Uterus (tissue), 2 donors: Measurements from ENCODE around the gene LHX4.

Experiments used
- POLR2A ChIP-seq, 2 donors: fragments of 450-650 bp; IDR thresholded peaks; one replicate each; pipeline ENCODE4 v1.6.1; 2016; ENCODE audit warnings: antibody characterized with exemption in 2 of 2, mild to moderate bottlenecking in 1 of 2, moderate library complexity in 1 of 2
- TF ChIP-seq, protein P1 (sequence below), 4 experiments: fragments of 200-600 bp in 2 of 4; fragments of 450-650 bp in 2 of 4; sonication (generic) in 2 of 4; IDR thresholded peaks; one replicate each; pipeline ENCODE4 v1.5.1; 2016 to 2019; ENCODE audit warnings: antibody characterized with exemption in 4 of 4, mild to moderate bottlenecking in 2 of 4, moderate library complexity in 1 of 4

DNA sequence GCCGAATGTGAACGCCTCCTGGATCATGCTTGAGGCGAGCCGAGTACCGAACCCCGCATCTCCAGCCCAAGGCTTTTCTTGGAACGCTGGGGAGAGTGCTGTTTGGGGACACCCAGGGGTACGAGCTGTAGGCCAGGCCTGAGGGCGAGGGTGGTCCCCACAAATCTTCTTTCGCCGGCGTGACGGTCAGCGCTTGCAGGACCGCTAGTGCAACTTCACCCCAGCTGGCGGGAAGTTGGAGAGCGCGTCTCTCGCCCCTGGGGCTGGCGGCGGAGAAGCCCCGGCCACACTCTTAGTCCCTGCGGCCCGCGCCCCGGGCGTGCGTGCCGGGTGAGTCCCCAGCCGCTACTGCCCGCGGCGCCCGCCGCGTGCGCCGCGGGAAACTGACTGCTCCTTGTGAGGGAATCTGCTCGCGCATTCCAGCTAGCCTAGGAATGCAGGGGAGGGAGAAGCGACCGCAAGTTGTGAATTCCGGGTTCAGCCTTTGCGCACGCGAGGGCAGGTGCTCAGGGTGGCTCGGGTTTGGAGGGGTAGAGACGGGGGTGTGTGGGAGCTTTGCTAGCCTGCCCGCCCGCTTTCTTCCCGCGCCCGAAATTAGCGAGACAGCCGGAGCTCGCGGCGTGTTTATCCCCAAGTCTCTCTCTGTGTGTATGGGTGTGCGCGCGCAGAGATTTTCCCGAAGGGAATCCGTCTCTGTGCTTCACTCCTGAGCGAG is 884 bp downstream of the LHX4 start:
- TF ChIP-seq, protein P1, sequence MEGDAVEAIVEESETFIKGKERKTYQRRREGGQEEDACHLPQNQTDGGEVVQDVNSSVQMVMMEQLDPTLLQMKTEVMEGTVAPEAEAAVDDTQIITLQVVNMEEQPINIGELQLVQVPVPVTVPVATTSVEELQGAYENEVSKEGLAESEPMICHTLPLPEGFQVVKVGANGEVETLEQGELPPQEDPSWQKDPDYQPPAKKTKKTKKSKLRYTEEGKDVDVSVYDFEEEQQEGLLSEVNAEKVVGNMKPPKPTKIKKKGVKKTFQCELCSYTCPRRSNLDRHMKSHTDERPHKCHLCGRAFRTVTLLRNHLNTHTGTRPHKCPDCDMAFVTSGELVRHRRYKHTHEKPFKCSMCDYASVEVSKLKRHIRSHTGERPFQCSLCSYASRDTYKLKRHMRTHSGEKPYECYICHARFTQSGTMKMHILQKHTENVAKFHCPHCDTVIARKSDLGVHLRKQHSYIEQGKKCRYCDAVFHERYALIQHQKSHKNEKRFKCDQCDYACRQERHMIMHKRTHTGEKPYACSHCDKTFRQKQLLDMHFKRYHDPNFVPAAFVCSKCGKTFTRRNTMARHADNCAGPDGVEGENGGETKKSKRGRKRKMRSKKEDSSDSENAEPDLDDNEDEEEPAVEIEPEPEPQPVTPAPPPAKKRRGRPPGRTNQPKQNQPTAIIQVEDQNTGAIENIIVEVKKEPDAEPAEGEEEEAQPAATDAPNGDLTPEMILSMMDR (IDR thresholded peaks at IDR 0.05), result no peak
- no peak for TF ChIP-seq POLR2A (IDR thresholded peaks at IDR 0.05)
